Mammary epithelial cell (primary cell): ENCODE data around the gene MRPS34.

ENCODE experiments used
- EZH2 ChIP-seq: IDR thresholded peaks from 2 replicates; pipeline ENCODE4 v1.6.1; 2012; ENCODE audit warnings: low read length, inconsistent platforms, borderline replicate concordance
- TF ChIP-seq, protein P1 (sequence below), 2 donors: IDR thresholded peaks in 1 of 2; conservative IDR thresholded peaks in 1 of 2; 2 replicates each; pipeline ENCODE4 v1.5.1; 2011 to 2012; ENCODE audit warnings: inconsistent platforms in 2 of 2, low read length in 2 of 2, mild to moderate bottlenecking in 2 of 2, control low read depth in 1 of 2, low read depth in 1 of 2; ENCODE audit not compliant: insufficient read depth in 1 of 2; ENCODE audit errors: extremely low read depth in 1 of 2

DNA sequence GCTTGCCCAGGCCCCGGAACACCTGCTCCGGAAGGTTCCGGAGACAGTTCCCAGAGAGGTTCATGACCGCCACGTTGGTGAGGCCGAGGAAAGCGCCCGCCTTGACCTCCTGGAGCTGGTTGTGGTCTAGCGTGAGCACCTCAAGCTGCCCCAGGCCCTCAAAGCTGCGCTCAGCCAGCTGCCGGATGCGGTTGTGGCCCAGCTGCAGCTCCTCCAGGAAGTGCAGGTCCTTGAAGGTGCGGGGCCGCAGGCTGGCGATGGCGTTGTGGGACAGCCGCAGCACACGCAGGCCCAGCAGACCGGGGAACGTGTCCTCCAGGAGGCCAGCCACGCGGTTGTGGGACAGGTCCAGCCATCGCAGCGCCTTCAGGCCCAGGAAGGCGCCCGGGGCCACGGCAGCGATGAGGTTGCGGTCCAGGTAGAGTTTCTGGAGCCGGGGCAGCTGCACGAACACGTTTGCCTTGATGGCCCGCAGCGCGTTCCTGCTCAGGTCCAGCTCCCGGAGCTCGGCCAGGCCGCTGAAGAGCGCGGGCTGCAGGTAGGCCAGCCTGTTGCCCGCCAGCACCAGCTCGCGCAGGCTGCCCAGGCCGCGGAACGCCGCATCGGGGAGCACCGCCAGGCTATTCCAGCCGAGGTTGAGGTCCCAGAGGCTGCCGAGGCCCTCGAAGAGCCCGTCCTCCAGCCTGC is 18.5 kb upstream of the MRPS34 start:
- TF ChIP-seq, protein P1, sequence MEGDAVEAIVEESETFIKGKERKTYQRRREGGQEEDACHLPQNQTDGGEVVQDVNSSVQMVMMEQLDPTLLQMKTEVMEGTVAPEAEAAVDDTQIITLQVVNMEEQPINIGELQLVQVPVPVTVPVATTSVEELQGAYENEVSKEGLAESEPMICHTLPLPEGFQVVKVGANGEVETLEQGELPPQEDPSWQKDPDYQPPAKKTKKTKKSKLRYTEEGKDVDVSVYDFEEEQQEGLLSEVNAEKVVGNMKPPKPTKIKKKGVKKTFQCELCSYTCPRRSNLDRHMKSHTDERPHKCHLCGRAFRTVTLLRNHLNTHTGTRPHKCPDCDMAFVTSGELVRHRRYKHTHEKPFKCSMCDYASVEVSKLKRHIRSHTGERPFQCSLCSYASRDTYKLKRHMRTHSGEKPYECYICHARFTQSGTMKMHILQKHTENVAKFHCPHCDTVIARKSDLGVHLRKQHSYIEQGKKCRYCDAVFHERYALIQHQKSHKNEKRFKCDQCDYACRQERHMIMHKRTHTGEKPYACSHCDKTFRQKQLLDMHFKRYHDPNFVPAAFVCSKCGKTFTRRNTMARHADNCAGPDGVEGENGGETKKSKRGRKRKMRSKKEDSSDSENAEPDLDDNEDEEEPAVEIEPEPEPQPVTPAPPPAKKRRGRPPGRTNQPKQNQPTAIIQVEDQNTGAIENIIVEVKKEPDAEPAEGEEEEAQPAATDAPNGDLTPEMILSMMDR (conservative IDR thresholded peaks at IDR 0.05 in 1 of 2, IDR thresholded peaks at IDR 0.05 in 1 of 2; ENCODE audit: extremely low read depth in 1 of 2, insufficient read depth in 1 of 2, low read depth in 1 of 2, low read length in 2 of 2) = no peak
- TF ChIP-seq EZH2 = no peak
